Ovary (tissue), 3 donors: Measurements from ENCODE around the gene FYN.

Experiments used
- CTCF ChIP-seq, 3 donors: fragments of 450-650 bp in 2 of 3; fragments of 200-600 bp in 1 of 3; IDR thresholded peaks; one replicate each; pipeline versions ENCODE4 v1.5.1 to v1.8.0; 2016 to 2022; ENCODE audit warnings: antibody characterized with exemption in 3 of 3, mild to moderate bottlenecking in 1 of 3
- POLR2A ChIP-seq: fragments of 450-650 bp; IDR thresholded peaks from one replicate; pipeline ENCODE4 v1.6.1; 2017; ENCODE audit warnings: antibody characterized with exemption, mild to moderate bottlenecking, moderate library complexity
- donor health status: DM: no; HTN: no; CAD: no.

GRCh38 chr6:111789598-111789997, 83.7 kb downstream of the FYN start:
- TF ChIP-seq CTCF (IDR thresholded peaks at IDR 0.05) (no peak), POLR2A (no peak)
